Gastroesophageal sphincter (tissue), 4 donors: ENCODE measurements around the gene STC2. TPM values are rescaled to one million over a fixed set of nuclear protein-coding genes. Genes with fewer than 3 reads are reported as not detected.

Experiments used
- ATAC-seq: fragments of 150-250 bp; one replicate; pipeline ENCODE4 v1.9.1; 2016; ENCODE audit warnings: mild to moderate bottlenecking, moderate library complexity
- H3K27ac ChIP-seq, 4 donors: fragments of 200-600 bp; sonication (generic) in 3 of 4; 1 replicate in 3 of 4; 2 replicates in 1 of 4; pipeline ENCODE4 v1.5.1; 2016 to 2019
- H3K27me3 ChIP-seq: fragments of 200-600 bp; sonication (generic); one replicate; pipeline ENCODE4 v1.5.1; 2019
- H3K36me3 ChIP-seq, 2 donors: fragments of 200-600 bp; sonication (generic); one replicate each; pipeline ENCODE4 v1.5.1; 2019; ENCODE audit warnings: control low read depth in 1 of 2
- H3K4me1 ChIP-seq, 3 donors: fragments of 200-600 bp; sonication (generic); 1 replicate in 2 of 3; 2 replicates in 1 of 3; pipeline ENCODE4 v1.5.1; 2016 to 2019; ENCODE audit warnings: control low read depth in 2 of 3
- H3K4me3 ChIP-seq, 2 donors: fragments of 200-600 bp; sonication (generic); one replicate each; pipeline ENCODE4 v1.5.1; 2019; ENCODE audit warnings: mild to moderate bottlenecking in 1 of 2, moderate library complexity in 1 of 2
- H3K9me3 ChIP-seq, 3 donors: fragments of 200-600 bp; sonication (generic); one replicate each; pipeline ENCODE4 v1.5.1; 2017 to 2019; ENCODE audit warnings: control low read depth in 2 of 3
- CTCF ChIP-seq, 4 experiments: fragments of 200-600 bp in 2 of 4; fragments of 450-650 bp in 2 of 4; sonication (generic) in 1 of 4; IDR thresholded peaks; one replicate each; pipeline ENCODE4 v1.5.1; 2017 to 2019; ENCODE audit warnings: antibody characterized with exemption in 4 of 4, mild to moderate bottlenecking in 2 of 4, moderate library complexity in 2 of 4
- EP300 ChIP-seq: sonication (generic); formaldehyde crosslinking; IDR thresholded peaks from one replicate; pipeline ENCODE4 v1.6.1; 2017; ENCODE audit warnings: antibody characterized with exemption, mild to moderate bottlenecking
- POLR2A ChIP-seq, 2 donors: fragments of 450-650 bp; IDR thresholded peaks; one replicate each; pipeline ENCODE4 v1.6.1; 2017; ENCODE audit warnings: antibody characterized with exemption in 2 of 2, mild to moderate bottlenecking in 2 of 2, moderate library complexity in 1 of 2
- POLR2AphosphoS5 ChIP-seq: sonication (generic); formaldehyde crosslinking; IDR thresholded peaks from one replicate; pipeline ENCODE4 v1.6.1; 2017; ENCODE audit warnings: antibody characterized with exemption
- WGBS, 2 donors: methylation state at CpG; one replicate each; pipeline ENCODE4 v1.1.5; 2018; ENCODE audit warnings: low coverage in 1 of 2; 5-methylcytosine and 5-hydroxymethylcytosine counted together
- total RNA-seq, 4 donors: library from RNA; depleted of rRNA; stranded (reverse); fragments of >200 nt; gene quantifications; one replicate each; pipeline ENCODE4 v1.1.0, GENCODE V29; 2016

Gene STC2
- total RNA-seq, 4 donors from 2014 or later, result 34.1 to 116 (median 84.6) TPM

DNA sequence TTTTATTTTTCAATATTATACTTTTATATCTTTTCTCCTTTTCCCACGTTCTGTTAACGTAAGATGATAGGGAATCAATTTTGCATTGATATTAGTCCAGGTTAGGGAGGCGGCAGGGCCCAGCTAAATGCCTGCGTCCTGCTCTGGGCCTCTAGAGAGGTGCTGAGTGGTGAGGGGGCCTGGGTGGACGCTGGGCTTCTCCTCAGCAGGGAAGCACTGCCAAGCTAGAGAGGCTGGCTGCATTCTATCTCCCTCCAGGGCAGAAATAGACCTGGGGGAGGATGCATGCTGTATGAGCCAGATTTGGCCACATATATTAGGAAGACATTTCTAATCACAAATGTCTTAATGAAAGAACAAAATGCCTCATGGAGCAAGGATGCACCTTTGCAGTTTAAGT is 49.6 kb downstream of the STC2 start:
- TF ChIP-seq POLR2AphosphoS5 (no peak), POLR2A (IDR thresholded peaks at IDR 0.05) (no peak), CTCF (IDR thresholded peaks at IDR 0.05) (no peak), EP300 (no peak)
- no peak overlapping the region for H3K4me3 ChIP-seq
- no peak for ATAC-seq
- H3K27me3 ChIP-seq, result peaks cover 54% of the 10 kb centered on the region
- no peak overlapping the region for H3K27ac ChIP-seq
- H3K9me3 ChIP-seq, result peaks cover 0 to 10% (median 0%) of the 10 kb centered on the region in 3 donors
- WGBS, 2 donors, result 85 to 89% methylated on average over 2 to 5 of the region's 5 CpGs
- H3K4me1 ChIP-seq, result peaks cover 0 to 7% (median 3%) of the 10 kb centered on the region in 3 donors
- H3K36me3 ChIP-seq, result no peaks in the 10 kb centered on the region

DNA sequence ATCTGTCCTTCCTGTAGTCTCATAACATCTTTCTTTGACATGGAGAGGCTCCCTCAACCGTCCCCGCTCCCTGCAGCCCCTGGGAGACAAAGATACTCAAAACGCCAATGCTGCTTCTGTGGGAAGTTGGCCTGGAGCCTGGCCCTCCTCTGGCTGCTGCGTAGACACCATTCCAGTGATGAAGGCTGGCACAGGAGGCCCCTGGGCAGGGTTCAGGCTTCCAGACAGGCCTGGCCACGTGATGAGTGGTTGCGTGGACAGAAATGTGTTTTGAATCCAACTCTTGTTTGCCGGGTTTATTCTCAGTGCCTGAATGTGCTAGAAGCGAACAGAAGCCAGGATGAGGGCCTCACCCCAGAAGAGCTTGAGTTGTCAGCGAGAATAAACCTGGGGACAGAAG is 50.0 kb downstream of the STC2 start:
- no peak for ATAC-seq
- Histone ChIP-seq H3K27me3 (peaks cover 49% of the 10 kb centered on the region), H3K4me3 (no peak overlapping the region), H3K36me3 (no peaks in the 10 kb centered on the region), H3K9me3 (peaks cover 0 to 10% (median 0%) of the 10 kb centered on the region in 3 donors), H3K4me1 (peaks cover 0 to 2% (median 0%) of the 10 kb centered on the region in 3 donors), H3K27ac (no peak overlapping the region)
- 36 to 72% methylated on average over 4 to 7 of the region's 9 CpGs for WGBS, 2 donors
- TF ChIP-seq POLR2AphosphoS5, result no peak
- TF ChIP-seq CTCF (IDR thresholded peaks at IDR 0.05), result no peak
- no peak for TF ChIP-seq EP300
- TF ChIP-seq POLR2A (IDR thresholded peaks at IDR 0.05), result no peak

DNA sequence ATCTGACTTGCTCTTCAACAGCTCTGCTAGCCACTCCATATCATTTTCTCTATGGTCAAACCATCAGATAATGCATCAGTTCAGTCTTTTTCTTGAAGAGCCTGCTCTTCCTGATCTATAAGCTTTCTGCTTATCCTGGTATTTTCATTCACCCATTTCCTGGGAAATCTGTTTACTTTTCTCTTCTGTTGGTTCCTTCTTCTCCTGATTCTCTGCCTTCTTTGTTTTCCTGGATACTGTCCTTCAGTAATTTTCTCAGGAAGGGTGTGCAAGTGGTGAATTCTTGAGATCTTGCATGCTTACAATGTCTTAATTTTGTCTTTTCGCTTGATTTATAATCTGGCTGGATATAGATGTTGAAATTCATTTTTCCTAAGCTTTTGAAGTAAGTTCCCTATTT is 53.4 kb downstream of the STC2 start:
- no peak overlapping the region for H3K4me3 ChIP-seq
- peaks cover 0 to 10% (median 0%) of the 10 kb centered on the region in 3 donors for H3K9me3 ChIP-seq
- no peak overlapping the region for H3K27ac ChIP-seq
- no peaks in the 10 kb centered on the region for H3K36me3 ChIP-seq
- peaks cover 24% of the 10 kb centered on the region for H3K27me3 ChIP-seq
- TF ChIP-seq POLR2A (IDR thresholded peaks at IDR 0.05), result no peak
- TF ChIP-seq EP300, result no peak
- TF ChIP-seq CTCF (IDR thresholded peaks at IDR 0.05), result no peak
- no peak for TF ChIP-seq POLR2AphosphoS5
- no peaks in the 10 kb centered on the region for H3K4me1 ChIP-seq
- no peak for ATAC-seq
- WGBS, 2 donors, result 75 to 82% methylated on average over 1 of the region's 1 CpG

GRCh38 chr5:173271419-173271818 is 56.8 kb downstream of the STC2 start:
- no peaks in the 10 kb centered on the region for H3K4me1 ChIP-seq
- no peak overlapping the region for H3K4me3 ChIP-seq
- H3K27me3 ChIP-seq, result peaks cover 41% of the 10 kb centered on the region
- no peak for ATAC-seq
- H3K36me3 ChIP-seq, result no peaks in the 10 kb centered on the region
- no peak for TF ChIP-seq EP300
- no peak for TF ChIP-seq POLR2A (IDR thresholded peaks at IDR 0.05)
- no peak for TF ChIP-seq CTCF (IDR thresholded peaks at IDR 0.05)
- no peak for TF ChIP-seq POLR2AphosphoS5
- H3K27ac ChIP-seq, result no peak overlapping the region
- peaks cover 0 to 10% (median 0%) of the 10 kb centered on the region in 3 donors for H3K9me3 ChIP-seq
- WGBS, 2 donors, result 27 to 85% methylated on average over 4 to 6 of the region's 10 CpGs

DNA sequence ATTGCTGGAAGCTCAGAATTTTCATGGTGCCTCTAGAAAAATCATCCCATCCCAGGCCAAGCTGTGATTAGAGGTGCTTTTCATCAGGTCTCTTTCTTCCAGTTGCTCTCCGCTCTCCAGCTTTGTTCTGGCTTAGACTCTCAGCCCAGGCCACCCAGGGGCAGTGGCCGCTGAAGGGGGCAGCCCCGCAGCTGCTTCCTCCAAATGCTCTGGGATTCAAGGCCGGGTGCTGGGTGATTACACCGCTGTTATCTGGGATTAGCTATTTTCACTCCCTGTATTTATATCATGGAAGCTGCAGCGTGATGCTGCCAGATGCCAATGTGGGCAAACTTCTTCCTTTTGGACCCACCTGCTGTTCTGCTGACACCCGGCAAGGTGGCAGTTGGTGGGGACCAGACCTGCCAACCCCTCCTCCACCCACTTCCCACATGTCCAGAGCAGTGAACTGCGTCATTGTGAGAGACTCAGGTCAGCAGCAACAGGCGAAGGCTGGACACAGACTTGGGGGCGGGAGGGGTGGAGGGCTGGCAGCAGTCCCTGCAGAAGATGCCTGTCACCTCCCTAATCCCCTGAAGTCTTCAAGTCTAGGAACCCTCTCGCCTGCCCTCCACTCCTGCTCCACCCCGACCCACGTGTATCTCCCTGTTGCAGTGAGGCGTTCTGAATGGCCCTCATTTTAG is 59.3 kb downstream of the STC2 start:
- 42 to 75% methylated on average over 6 to 9 of the region's 14 CpGs for WGBS, 2 donors
- Histone ChIP-seq H3K9me3 (peaks cover 0 to under 1% (median 0%) of the 10 kb centered on the region in 3 donors), H3K4me1 (no peaks in the 10 kb centered on the region), H3K4me3 (no peak overlapping the region), H3K27me3 (peaks cover 66% of the 10 kb centered on the region), H3K27ac (no peak overlapping the region), H3K36me3 (no peaks in the 10 kb centered on the region)
- no peak for ATAC-seq
- TF ChIP-seq CTCF (IDR thresholded peaks at IDR 0.05) (no peak), POLR2AphosphoS5 (no peak), POLR2A (IDR thresholded peaks at IDR 0.05) (no peak), EP300 (no peak)
